ENCODE results near the gene PCNX2.

The PCNX2 gene

GRCh38 chr1:233255145-233255544, 40.4 kb downstream of the PCNX2 start:
- Mint-ChIP-seq H3K9me3 (no peaks in the 10 kb centered on the region), H3K4me1 (ENCODE audit: low read depth) (no peaks in the 10 kb centered on the region), H3K4me3 (no peak overlapping the region), H3K27me3 (no peaks in the 10 kb centered on the region), H3K27ac (no peak overlapping the region), H3K36me3 (ENCODE audit: low read depth) (peaks cover 82% of the 10 kb centered on the region)
- no peak for DNase-seq

GRCh38 chr1:233253832-233254331, 41.6 kb downstream of the PCNX2 start:
- Mint-ChIP-seq H3K9me3 (no peaks in the 10 kb centered on the region), H3K4me1 (ENCODE audit: low read depth) (no peaks in the 10 kb centered on the region), H3K27me3 (no peaks in the 10 kb centered on the region), H3K27ac (no peak overlapping the region), H3K36me3 (ENCODE audit: low read depth) (peaks cover 86% of the 10 kb centered on the region), H3K4me3 (no peak overlapping the region)
- no peak for DNase-seq

GRCh38 chr1:233253231-233253831, 42.2 kb downstream of the PCNX2 start:
- no peaks in the 10 kb centered on the region for H3K27me3 Mint-ChIP-seq
- no peaks in the 10 kb centered on the region for H3K9me3 Mint-ChIP-seq
- no peak for DNase-seq
- H3K27ac Mint-ChIP-seq = no peak overlapping the region
- no peak overlapping the region for H3K4me3 Mint-ChIP-seq
- H3K4me1 Mint-ChIP-seq (ENCODE audit: low read depth) = no peaks in the 10 kb centered on the region
- peaks cover 86% of the 10 kb centered on the region for H3K36me3 Mint-ChIP-seq (ENCODE audit: low read depth)

GRCh38 chr1:233252441-233252840, 43.1 kb downstream of the PCNX2 start:
- no peaks in the 10 kb centered on the region for H3K27me3 Mint-ChIP-seq
- no peak overlapping the region for H3K27ac Mint-ChIP-seq
- H3K4me3 Mint-ChIP-seq = no peak overlapping the region
- DNase-seq = no peak
- H3K36me3 Mint-ChIP-seq (ENCODE audit: low read depth) = peaks cover 85% of the 10 kb centered on the region
- H3K9me3 Mint-ChIP-seq = no peaks in the 10 kb centered on the region
- no peaks in the 10 kb centered on the region for H3K4me1 Mint-ChIP-seq (ENCODE audit: low read depth)

- Mint-ChIP-seq H3K27me3 (no peaks in the 10 kb centered on the region), H3K4me3 (no peak overlapping the region), H3K27ac (no peak overlapping the region), H3K9me3 (no peaks in the 10 kb centered on the region), H3K4me1 (ENCODE audit: low read depth) (no peaks in the 10 kb centered on the region), H3K36me3 (ENCODE audit: low read depth) (peaks cover 87% of the 10 kb centered on the region)
- no peak for DNase-seq
These were observed 44.3 kb downstream of the PCNX2 start for GRCh38 chr1:233251201-233251720.

GRCh38 chr1:233248014-233248413, 47.5 kb downstream of the PCNX2 start:
- peaks cover 74% of the 10 kb centered on the region for H3K36me3 Mint-ChIP-seq (ENCODE audit: low read depth)

GRCh38 chr1:233246965-233247364, 48.6 kb downstream of the PCNX2 start:
- no peak for DNase-seq
- Mint-ChIP-seq H3K4me1 (ENCODE audit: low read depth) (no peaks in the 10 kb centered on the region), H3K27me3 (no peaks in the 10 kb centered on the region), H3K27ac (no peak overlapping the region), H3K4me3 (no peak overlapping the region), H3K9me3 (no peaks in the 10 kb centered on the region), H3K36me3 (ENCODE audit: low read depth) (peaks cover 68% of the 10 kb centered on the region)

More at GRCh38 chr1:233248014-233248413, 47.5 kb downstream of the PCNX2 start:
- Mint-ChIP-seq H3K4me1 (ENCODE audit: low read depth) (no peaks in the 10 kb centered on the region), H3K9me3 (no peaks in the 10 kb centered on the region), H3K4me3 (no peak overlapping the region), H3K27ac (no peak overlapping the region), H3K27me3 (no peaks in the 10 kb centered on the region)
- DNase-seq = no peak

- Mint-ChIP-seq H3K27ac (peak overlapping the region; percentile 12), H3K36me3 (ENCODE audit: low read depth) (peaks cover 63% of the 10 kb centered on the region), H3K4me3 (no peak overlapping the region), H3K9me3 (no peaks in the 10 kb centered on the region), H3K27me3 (no peaks in the 10 kb centered on the region), H3K4me1 (ENCODE audit: low read depth) (no peaks in the 10 kb centered on the region)
- no peak for DNase-seq
These were observed 50.2 kb downstream of the PCNX2 start for GRCh38 chr1:233245191-233245765.

- Mint-ChIP-seq H3K36me3 (ENCODE audit: low read depth) (peaks cover 54% of the 10 kb centered on the region), H3K4me3 (no peak overlapping the region), H3K4me1 (ENCODE audit: low read depth) (no peaks in the 10 kb centered on the region), H3K9me3 (no peaks in the 10 kb centered on the region), H3K27me3 (no peaks in the 10 kb centered on the region), H3K27ac (no peak overlapping the region)
- DNase-seq = no peak
These were observed 51.3 kb downstream of the PCNX2 start for GRCh38 chr1:233244183-233244582.

- H3K9me3 Mint-ChIP-seq = no peaks in the 10 kb centered on the region
- no peaks in the 10 kb centered on the region for H3K4me1 Mint-ChIP-seq (ENCODE audit: low read depth)
- H3K36me3 Mint-ChIP-seq (ENCODE audit: low read depth) = peaks cover 50% of the 10 kb centered on the region
- H3K27me3 Mint-ChIP-seq = no peaks in the 10 kb centered on the region
- no peak overlapping the region for H3K4me3 Mint-ChIP-seq
- H3K27ac Mint-ChIP-seq = no peak overlapping the region
- DNase-seq = no peak
These were observed 52.6 kb downstream of the PCNX2 start for GRCh38 chr1:233242827-233243483.

- Mint-ChIP-seq H3K9me3 (no peaks in the 10 kb centered on the region), H3K27ac (no peak overlapping the region), H3K4me3 (no peak overlapping the region), H3K27me3 (no peaks in the 10 kb centered on the region), H3K4me1 (ENCODE audit: low read depth) (no peaks in the 10 kb centered on the region), H3K36me3 (ENCODE audit: low read depth) (peaks cover 49% of the 10 kb centered on the region)
- DNase-seq = no peak
These were observed 53.8 kb downstream of the PCNX2 start for GRCh38 chr1:233241759-233242158.

- Mint-ChIP-seq H3K27me3 (no peaks in the 10 kb centered on the region), H3K9me3 (no peaks in the 10 kb centered on the region), H3K4me1 (ENCODE audit: low read depth) (no peaks in the 10 kb centered on the region), H3K27ac (no peak overlapping the region), H3K4me3 (no peak overlapping the region), H3K36me3 (ENCODE audit: low read depth) (peaks cover 52% of the 10 kb centered on the region)
- no peak for DNase-seq
These were observed 54.5 kb downstream of the PCNX2 start for GRCh38 chr1:233240829-233241682.

- Mint-ChIP-seq H3K27me3 (no peaks in the 10 kb centered on the region), H3K4me1 (ENCODE audit: low read depth) (no peaks in the 10 kb centered on the region), H3K27ac (no peak overlapping the region), H3K4me3 (no peak overlapping the region), H3K36me3 (ENCODE audit: low read depth) (peaks cover 53% of the 10 kb centered on the region), H3K9me3 (no peaks in the 10 kb centered on the region)
- DNase-seq = no peak
These were observed 55.2 kb downstream of the PCNX2 start for GRCh38 chr1:233240371-233240770.

- H3K4me3 Mint-ChIP-seq = no peak overlapping the region
- peaks cover 58% of the 10 kb centered on the region for H3K36me3 Mint-ChIP-seq (ENCODE audit: low read depth)
- no peaks in the 10 kb centered on the region for H3K27me3 Mint-ChIP-seq
- no peak overlapping the region for H3K27ac Mint-ChIP-seq
- no peak for DNase-seq
- H3K4me1 Mint-ChIP-seq (ENCODE audit: low read depth) = no peaks in the 10 kb centered on the region
- H3K9me3 Mint-ChIP-seq = no peaks in the 10 kb centered on the region
These were observed 56.6 kb downstream of the PCNX2 start for GRCh38 chr1:233238884-233239431.

All from activated T-cell treated with anti-CD3 and anti-CD28 coated beads, Interleukin-2, amount 50 U/mL, for 24 hours (primary cell).